PC-3 (cell line): ENCODE results near the gene FAM216A. TPM values are rescaled to one million over a fixed set of nuclear protein-coding genes. Genes with fewer than 3 reads are reported as not detected.
"Not testable (repeated sequence)": the region's sequence is repeated elsewhere in the genome, so short reads cannot be mapped to it uniquely, and the experiment has no call there.

Experiments
- ATAC-seq: fragments of 200-7000 bp; cut with Tn5 transposase; 2 replicates; pipeline ENCODE4 v1.9.1; 2020; ENCODE audit warnings: mild to moderate bottlenecking, moderate library complexity
- BruUV-seq: library from RNA; stranded (reverse); fragments of 400-500 nt; replicated peaks from 2 replicates; lab custom pipeline; 2021; lab: Mats Ljungman, UMichigan
- CTCF ChIA-PET: fragments of 300-600 bp; sonication (Branson Sonifier 250); formaldehyde crosslinking; loops from one replicate; lab custom pipeline; 2022; ENCODE audit warnings: antibody characterized with exemption; lab: Charles Lee
- POLR2A ChIA-PET: fragments of 300-600 bp; sonication (Branson Sonifier 250); formaldehyde crosslinking; loops from one replicate; lab custom pipeline; 2022; ENCODE audit warnings: antibody characterized with exemption; ENCODE audit not compliant: unreplicated experiment; lab: Charles Lee
- DNase-seq: peaks from one replicate; pipeline ENCODE4 v3.0.0-alpha.2; 2015
- H2AFZ ChIP-seq: fragments of 300-600 bp; sonication (generic); 2 replicates; pipeline ENCODE4 v1.6.0; 2016; ENCODE audit warnings: antibody characterized with exemption, low read length
- H3F3A ChIP-seq: fragments of 300-600 bp; sonication (generic); one replicate; pipeline ENCODE4 v1.6.0; 2017; ENCODE audit warnings: antibody characterized with exemption, low read length, control low read depth, mild to moderate bottlenecking; ENCODE audit not compliant: unreplicated experiment
- H3K27ac ChIP-seq: fragments of 300-600 bp; sonication (generic); 2 replicates; pipeline ENCODE4 v1.5.1; 2016; ENCODE audit warnings: mild to moderate bottlenecking, low read length
- H3K27me3 ChIP-seq: fragments of 300-600 bp; sonication (generic); 2 replicates; pipeline ENCODE4 v1.6.1; 2016; ENCODE audit warnings: low read length, mixed read lengths
- H3K36me3 ChIP-seq: fragments of 300-600 bp; sonication (generic); 2 replicates; pipeline ENCODE4 v1.6.1; 2016; ENCODE audit warnings: low read depth, mixed run types, low read length, mixed read lengths
- H3K4me1 ChIP-seq: fragments of 300-600 bp; sonication (generic); 2 replicates; pipeline ENCODE4 v1.5.1; 2016; ENCODE audit warnings: low read length; ENCODE audit not compliant: insufficient read depth
- H3K4me2 ChIP-seq: fragments of 300-600 bp; sonication (generic); 2 replicates; pipeline ENCODE4 v1.6.0; 2016; ENCODE audit warnings: low read length
- H3K4me3 ChIP-seq: fragments of 300-600 bp; sonication (generic); 2 replicates; pipeline ENCODE4 v1.5.1; 2016; ENCODE audit warnings: mild to moderate bottlenecking, low read length, mixed read lengths
- H3K79me2 ChIP-seq: fragments of 300-600 bp; sonication (generic); 2 replicates; pipeline ENCODE4 v1.6.1; 2017; ENCODE audit warnings: low read length, mixed read lengths
- H3K9ac ChIP-seq: fragments of 300-600 bp; sonication (generic); 2 replicates; pipeline ENCODE4 v1.6.0; 2016; ENCODE audit warnings: mild to moderate bottlenecking, low read length
- H3K9me2 ChIP-seq: fragments of 300-600 bp; sonication (generic); replicated peaks from 2 replicates; pipeline ENCODE4 v1.6.1; 2016; ENCODE audit warnings: mixed run types, low read length, mixed read lengths
- H3K9me3 ChIP-seq: fragments of 300-600 bp; sonication (generic); 2 replicates; pipeline ENCODE4 v1.6.1; 2016; ENCODE audit warnings: low read length, mixed read lengths
- H4K20me1 ChIP-seq: fragments of 300-600 bp; sonication (generic); 2 replicates; pipeline ENCODE4 v1.6.1; 2016; ENCODE audit warnings: low read length, mixed read lengths
- EZH2 ChIP-seq: fragments of 300-600 bp; sonication (generic); IDR thresholded peaks from one replicate; pipeline ENCODE4 v1.6.1; 2017; ENCODE audit warnings: antibody characterized with exemption, mild to moderate bottlenecking, low read length; ENCODE audit not compliant: unreplicated experiment
- EZH2phosphoT487 ChIP-seq: fragments of 300-600 bp; sonication (generic); IDR thresholded peaks from 2 replicates; pipeline ENCODE4 v1.6.1; 2018; ENCODE audit warnings: mild to moderate bottlenecking, antibody characterized with exemption, low read length, borderline replicate concordance
- intact Hi-C: fragments of 100-400 bp; cut with micrococcal nuclease; formaldehyde crosslinking; loops from 2 replicates; pipeline ENCODE4 v1.9.0; 2023
- total RNA-seq: library from RNA; depleted of rRNA; stranded (reverse); fragments of >200 nt; gene quantifications from 2 replicates; pipeline ENCODE4 v1.2.3, GENCODE V29; 2014
- TF ChIP-seq, protein P1 (sequence below): fragments of 300-600 bp; sonication (generic); conservative IDR thresholded peaks from 2 replicates; pipeline ENCODE4 v1.5.1; 2017; ENCODE audit warnings: antibody characterized with exemption, low read depth, mild to moderate bottlenecking, low read length

FAM216A gene
- total RNA-seq, 1 experiment from 2014 or later: 27.8 TPM

DNA sequence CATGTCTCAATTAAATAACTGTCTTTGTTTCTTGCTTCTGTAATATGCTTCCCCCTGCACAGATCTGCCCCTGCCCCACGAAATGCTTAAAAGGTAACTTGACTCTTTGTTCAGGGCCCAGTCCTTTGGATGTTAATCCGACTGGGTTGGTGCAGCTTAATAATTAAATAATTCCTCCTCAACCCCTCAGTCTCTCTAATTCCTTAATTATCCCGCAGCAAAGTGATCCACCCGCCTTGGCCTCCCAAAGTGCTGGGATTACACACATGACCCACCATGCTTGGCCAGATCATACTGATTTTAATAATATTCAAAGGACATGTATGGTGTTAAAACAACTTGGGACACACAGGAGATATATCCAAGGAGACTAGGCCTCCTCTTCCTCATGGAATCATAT is 46.9 kb upstream of the FAM216A start:
- ATAC-seq (no peak), DNase-seq (no peak)
- Histone ChIP-seq H3K4me1 (no peaks in the 10 kb centered on the region), H3K36me3 (no peaks in the 10 kb centered on the region), H3K9me3 (no peaks in the 10 kb centered on the region), H2AFZ (no peak overlapping the region), H3K27me3 (no peaks in the 10 kb centered on the region), H3F3A (no peaks in the 10 kb centered on the region), H3K4me3 (no peak overlapping the region), H3K9ac (no peak overlapping the region), H3K27ac (no peak overlapping the region), H3K9me2 (no peaks in the 10 kb centered on the region), H3K79me2 (no peaks in the 10 kb centered on the region), H4K20me1 (no peaks in the 10 kb centered on the region), H3K4me2 (no peak overlapping the region)
- CTCF ChIA-PET: no interaction called here
- intact Hi-C loops: no loop called here
- POLR2A ChIA-PET: interaction anchor here (0.6 kb wide), 1 partner anchor 156 kb away, joined by 3 read pairs; no protein-coding TSS in a partner anchor
- TF ChIP-seq EZH2 (no peak), EZH2phosphoT487 (no peak)
- TF ChIP-seq, protein P1, sequence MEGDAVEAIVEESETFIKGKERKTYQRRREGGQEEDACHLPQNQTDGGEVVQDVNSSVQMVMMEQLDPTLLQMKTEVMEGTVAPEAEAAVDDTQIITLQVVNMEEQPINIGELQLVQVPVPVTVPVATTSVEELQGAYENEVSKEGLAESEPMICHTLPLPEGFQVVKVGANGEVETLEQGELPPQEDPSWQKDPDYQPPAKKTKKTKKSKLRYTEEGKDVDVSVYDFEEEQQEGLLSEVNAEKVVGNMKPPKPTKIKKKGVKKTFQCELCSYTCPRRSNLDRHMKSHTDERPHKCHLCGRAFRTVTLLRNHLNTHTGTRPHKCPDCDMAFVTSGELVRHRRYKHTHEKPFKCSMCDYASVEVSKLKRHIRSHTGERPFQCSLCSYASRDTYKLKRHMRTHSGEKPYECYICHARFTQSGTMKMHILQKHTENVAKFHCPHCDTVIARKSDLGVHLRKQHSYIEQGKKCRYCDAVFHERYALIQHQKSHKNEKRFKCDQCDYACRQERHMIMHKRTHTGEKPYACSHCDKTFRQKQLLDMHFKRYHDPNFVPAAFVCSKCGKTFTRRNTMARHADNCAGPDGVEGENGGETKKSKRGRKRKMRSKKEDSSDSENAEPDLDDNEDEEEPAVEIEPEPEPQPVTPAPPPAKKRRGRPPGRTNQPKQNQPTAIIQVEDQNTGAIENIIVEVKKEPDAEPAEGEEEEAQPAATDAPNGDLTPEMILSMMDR: no peak
- no TSS peak for BruUV-seq

DNA sequence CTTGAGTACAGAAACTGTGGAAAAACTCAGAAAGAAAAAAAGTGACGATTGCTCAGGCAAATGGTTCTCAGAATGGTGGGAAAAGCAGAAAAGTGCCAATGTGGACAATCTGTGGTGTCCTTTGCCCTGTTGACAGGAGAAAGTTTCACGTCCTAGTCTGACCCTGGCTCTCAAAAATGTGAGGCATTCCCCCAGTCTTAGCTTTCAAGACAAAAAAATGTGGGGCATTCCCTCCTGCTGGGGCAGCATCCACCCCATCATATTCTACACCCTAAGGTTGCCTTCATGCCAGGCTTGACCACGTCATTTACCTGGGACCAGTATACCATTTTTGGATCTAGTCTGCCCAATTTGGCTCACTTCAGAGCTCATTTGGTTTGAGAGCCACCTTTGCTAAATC is 44.4 kb upstream of the FAM216A start:
- Histone ChIP-seq H3K9me3 (no peaks in the 10 kb centered on the region), H3K27me3 (no peaks in the 10 kb centered on the region), H4K20me1 (no peaks in the 10 kb centered on the region), H3K36me3 (no peaks in the 10 kb centered on the region), H3K79me2 (no peaks in the 10 kb centered on the region), H3K4me2 (no peak overlapping the region), H3K4me3 (no peak overlapping the region), H2AFZ (no peak overlapping the region), H3K9ac (no peak overlapping the region), H3K27ac (no peak overlapping the region), H3K9me2 (no peaks in the 10 kb centered on the region), H3F3A (no peaks in the 10 kb centered on the region), H3K4me1 (no peaks in the 10 kb centered on the region)
- ChIA-PET POLR2A (interaction anchor here (0.7 kb wide), 1 partner anchor 620 kb away, joined by 3 read pairs; no protein-coding TSS in a partner anchor), CTCF (no interaction called here)
- ATAC-seq: no peak
- no TSS peak for BruUV-seq
- intact Hi-C loops: no loop called here
- DNase-seq: no peak
- no peak for TF ChIP-seq EZH2
- TF ChIP-seq, protein P1: no peak
- no peak for TF ChIP-seq EZH2phosphoT487

DNA sequence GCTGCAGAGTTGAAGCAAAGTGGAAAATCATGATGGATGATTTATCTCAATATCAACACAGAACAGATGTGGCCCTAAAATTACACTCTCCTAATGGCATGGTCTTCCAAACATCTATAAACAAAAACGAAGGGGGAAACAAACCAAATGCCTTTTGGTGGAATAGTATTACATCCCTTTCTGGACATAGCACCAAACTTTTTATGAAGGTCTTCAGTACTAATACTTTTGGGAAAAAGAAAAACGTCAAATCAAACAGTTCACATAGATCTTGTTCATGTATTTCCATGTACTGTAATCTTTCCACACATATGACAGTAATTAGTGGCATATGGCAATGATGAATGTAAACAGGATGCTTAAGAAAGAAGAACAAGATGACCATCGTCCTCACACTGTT is 42.2 kb upstream of the FAM216A start:
- ChIA-PET CTCF (no interaction called here), POLR2A (no interaction called here)
- Histone ChIP-seq H3K9me2 (no peaks in the 10 kb centered on the region), H3K27ac (no peak overlapping the region), H3K9me3 (no peaks in the 10 kb centered on the region), H4K20me1 (no peaks in the 10 kb centered on the region), H3K79me2 (no peaks in the 10 kb centered on the region), H3K27me3 (no peaks in the 10 kb centered on the region), H2AFZ (no peak overlapping the region), H3K4me3 (no peak overlapping the region), H3K4me1 (no peaks in the 10 kb centered on the region), H3F3A (no peaks in the 10 kb centered on the region), H3K4me2 (no peak overlapping the region), H3K36me3 (no peaks in the 10 kb centered on the region), H3K9ac (no peak overlapping the region)
- ATAC-seq (no peak), DNase-seq (no peak)
- no peak for TF ChIP-seq EZH2
- TF ChIP-seq, protein P1: no peak
- TF ChIP-seq EZH2phosphoT487: no peak
- BruUV-seq: no TSS peak
- intact Hi-C loops: no loop called here

DNA sequence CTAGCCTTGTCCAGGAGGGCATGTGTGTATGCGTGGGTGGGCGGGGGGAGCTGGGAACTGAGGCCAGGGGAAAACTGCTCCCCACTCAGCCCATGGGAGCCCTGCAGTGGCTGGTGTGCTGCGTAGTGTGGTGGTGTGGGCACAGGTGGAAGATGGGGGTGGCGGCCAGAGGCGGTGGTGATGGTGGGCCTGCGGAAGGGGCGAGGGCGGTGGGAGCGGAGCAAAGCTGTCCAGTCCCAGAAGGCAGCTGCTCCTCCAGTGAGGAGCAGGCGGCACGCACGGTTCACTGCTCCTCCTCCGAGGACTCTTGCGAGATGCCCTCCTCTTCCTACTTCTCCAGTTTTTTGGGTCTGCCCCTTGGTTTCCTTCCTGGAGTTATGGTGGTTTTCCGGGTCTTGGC is 39.0 kb upstream of the FAM216A start:
- H3K4me2 ChIP-seq, ATAC-seq, POLR2A ChIA-PET, DNase-seq, H3K9me3 ChIP-seq, H2AFZ ChIP-seq, H3K27me3 ChIP-seq, H3K9me2 ChIP-seq, H4K20me1 ChIP-seq, H3F3A ChIP-seq, BruUV-seq, H3K4me3 ChIP-seq, H3K79me2 ChIP-seq, CTCF ChIA-PET, H3K36me3 ChIP-seq, H3K4me1 ChIP-seq, H3K27ac ChIP-seq, H3K9ac ChIP-seq: not testable (repeated sequence)
- intact Hi-C loops: loop anchor here (2.0 to 5.0 kb wide), 2 partner anchors 149 to 392 kb away; partner anchors contain the start of gene ATP2A2
